SK-N-SH treated with all-trans-retinoic acid at 6 μM for 48 hours (cell line): ENCODE measurements around the gene UBA3.

ENCODE experiments used
- ARNTL ChIP-seq: fragments of 450-650 bp; formaldehyde crosslinking; IDR thresholded peaks from 2 replicates; pipeline ENCODE4 v1.5.0; 2020; ENCODE audit warnings: low read depth, mild to moderate bottlenecking, moderate library complexity, borderline replicate concordance
- ESRRG ChIP-seq: fragments of 250-450 bp; sonication (Bioruptor Pico); IDR thresholded peaks from 2 replicates; pipeline ENCODE4 v1.6.1; 2021; ENCODE audit warnings: mild to moderate bottlenecking
- ISL1 ChIP-seq: fragments of 250-450 bp; sonication (Bioruptor Pico); IDR thresholded peaks from 2 replicates; pipeline ENCODE4 v2.1.2; 2022; ENCODE audit warnings: mild to moderate bottlenecking, moderate library complexity
- OSR1 ChIP-seq: fragments of 250-450 bp; sonication (Bioruptor Pico); IDR thresholded peaks from 2 replicates; pipeline ENCODE4 v1.8.0; 2022; ENCODE audit warnings: moderate library complexity, mild to moderate bottlenecking, inconsistent platforms
- PPARA ChIP-seq: fragments of 250-450 bp; sonication (Bioruptor Pico); IDR thresholded peaks from 2 replicates; pipeline ENCODE4 v1.5.0; 2020; ENCODE audit warnings: mild to moderate bottlenecking, borderline replicate concordance
- RARB ChIP-seq: fragments of 250-450 bp; sonication (Bioruptor Pico); IDR thresholded peaks from 2 replicates; pipeline ENCODE4 v1.8.0; 2021; ENCODE audit warnings: mild to moderate bottlenecking, moderate library complexity
- TOX ChIP-seq: fragments of 250-450 bp; sonication (Bioruptor Pico); IDR thresholded peaks from 2 replicates; pipeline ENCODE4 v1.8.0; 2021; ENCODE audit warnings: mild to moderate bottlenecking, moderate library complexity, borderline replicate concordance
- ZFP3 ChIP-seq: fragments of 250-450 bp; sonication (Bioruptor Pico); IDR thresholded peaks from 2 replicates; pipeline ENCODE4 v1.5.0; 2020; ENCODE audit warnings: mild to moderate bottlenecking, moderate library complexity
- ZFP30 ChIP-seq: fragments of 450-650 bp; formaldehyde crosslinking; IDR thresholded peaks from 2 replicates; pipeline ENCODE4 v1.5.0; 2022; ENCODE audit warnings: mild to moderate bottlenecking, moderate library complexity
- ZNF70 ChIP-seq: fragments of 450-650 bp; formaldehyde crosslinking; IDR thresholded peaks from 2 replicates; pipeline ENCODE4 v1.5.0; 2020; ENCODE audit warnings: mild to moderate bottlenecking, moderate library complexity
- ZNF8 ChIP-seq: fragments of 450-650 bp; formaldehyde crosslinking; IDR thresholded peaks from 2 replicates; pipeline ENCODE4 v1.5.0; 2020; ENCODE audit warnings: mild to moderate bottlenecking, moderate library complexity
- TF ChIP-seq, protein P1 (sequence below): fragments of 250-450 bp; sonication (Bioruptor Pico); IDR thresholded peaks from 2 replicates; pipeline ENCODE4 v1.5.0; 2020; ENCODE audit warnings: mild to moderate bottlenecking, moderate library complexity
- TF ChIP-seq, protein P2 (sequence below): fragments of 250-450 bp; sonication (Bioruptor Pico); IDR thresholded peaks from 2 replicates; pipeline ENCODE4 v1.8.0; 2020; ENCODE audit warnings: mild to moderate bottlenecking, moderate library complexity, borderline replicate concordance

DNA sequence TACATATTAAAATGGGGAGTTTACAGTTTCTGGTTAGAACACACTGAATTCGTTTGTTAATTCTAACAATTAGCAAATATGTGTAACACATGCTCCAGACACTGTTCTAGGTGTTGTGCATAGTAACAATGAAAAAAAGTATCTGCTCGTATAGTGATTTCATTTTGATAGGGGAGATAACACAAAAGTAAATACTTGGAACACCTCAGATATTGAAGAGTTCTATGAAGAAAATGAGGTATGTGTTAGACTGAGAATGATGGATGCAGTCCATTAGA is 21.3 kb downstream of the UBA3 start:
- TF ChIP-seq ZFP30 (CRISPR knock-in tag) (no peak), OSR1 (CRISPR knock-in tag) (no peak), ISL1 (CRISPR knock-in tag) (no peak), PPARA (CRISPR knock-in tag) (no peak), ZNF70 (CRISPR knock-in tag) (no peak), TOX (CRISPR knock-in tag) (no peak), ZFP3 (CRISPR knock-in tag) (no peak), ARNTL (CRISPR knock-in tag) (no peak), RARB (no peak), ZNF8 (no peak), ESRRG (CRISPR knock-in tag) (no peak)
- TF ChIP-seq, protein P1, sequence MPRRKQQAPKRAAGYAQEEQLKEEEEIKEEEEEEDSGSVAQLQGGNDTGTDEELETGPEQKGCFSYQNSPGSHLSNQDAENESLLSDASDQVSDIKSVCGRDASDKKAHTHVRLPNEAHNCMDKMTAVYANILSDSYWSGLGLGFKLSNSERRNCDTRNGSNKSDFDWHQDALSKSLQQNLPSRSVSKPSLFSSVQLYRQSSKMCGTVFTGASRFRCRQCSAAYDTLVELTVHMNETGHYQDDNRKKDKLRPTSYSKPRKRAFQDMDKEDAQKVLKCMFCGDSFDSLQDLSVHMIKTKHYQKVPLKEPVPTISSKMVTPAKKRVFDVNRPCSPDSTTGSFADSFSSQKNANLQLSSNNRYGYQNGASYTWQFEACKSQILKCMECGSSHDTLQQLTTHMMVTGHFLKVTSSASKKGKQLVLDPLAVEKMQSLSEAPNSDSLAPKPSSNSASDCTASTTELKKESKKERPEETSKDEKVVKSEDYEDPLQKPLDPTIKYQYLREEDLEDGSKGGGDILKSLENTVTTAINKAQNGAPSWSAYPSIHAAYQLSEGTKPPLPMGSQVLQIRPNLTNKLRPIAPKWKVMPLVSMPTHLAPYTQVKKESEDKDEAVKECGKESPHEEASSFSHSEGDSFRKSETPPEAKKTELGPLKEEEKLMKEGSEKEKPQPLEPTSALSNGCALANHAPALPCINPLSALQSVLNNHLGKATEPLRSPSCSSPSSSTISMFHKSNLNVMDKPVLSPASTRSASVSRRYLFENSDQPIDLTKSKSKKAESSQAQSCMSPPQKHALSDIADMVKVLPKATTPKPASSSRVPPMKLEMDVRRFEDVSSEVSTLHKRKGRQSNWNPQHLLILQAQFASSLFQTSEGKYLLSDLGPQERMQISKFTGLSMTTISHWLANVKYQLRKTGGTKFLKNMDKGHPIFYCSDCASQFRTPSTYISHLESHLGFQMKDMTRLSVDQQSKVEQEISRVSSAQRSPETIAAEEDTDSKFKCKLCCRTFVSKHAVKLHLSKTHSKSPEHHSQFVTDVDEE (CRISPR knock-in tag), result no peak
- TF ChIP-seq, protein P2, sequence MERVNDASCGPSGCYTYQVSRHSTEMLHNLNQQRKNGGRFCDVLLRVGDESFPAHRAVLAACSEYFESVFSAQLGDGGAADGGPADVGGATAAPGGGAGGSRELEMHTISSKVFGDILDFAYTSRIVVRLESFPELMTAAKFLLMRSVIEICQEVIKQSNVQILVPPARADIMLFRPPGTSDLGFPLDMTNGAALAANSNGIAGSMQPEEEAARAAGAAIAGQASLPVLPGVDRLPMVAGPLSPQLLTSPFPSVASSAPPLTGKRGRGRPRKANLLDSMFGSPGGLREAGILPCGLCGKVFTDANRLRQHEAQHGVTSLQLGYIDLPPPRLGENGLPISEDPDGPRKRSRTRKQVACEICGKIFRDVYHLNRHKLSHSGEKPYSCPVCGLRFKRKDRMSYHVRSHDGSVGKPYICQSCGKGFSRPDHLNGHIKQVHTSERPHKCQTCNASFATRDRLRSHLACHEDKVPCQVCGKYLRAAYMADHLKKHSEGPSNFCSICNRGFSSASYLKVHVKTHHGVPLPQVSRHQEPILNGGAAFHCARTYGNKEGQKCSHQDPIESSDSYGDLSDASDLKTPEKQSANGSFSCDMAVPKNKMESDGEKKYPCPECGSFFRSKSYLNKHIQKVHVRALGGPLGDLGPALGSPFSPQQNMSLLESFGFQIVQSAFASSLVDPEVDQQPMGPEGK (CRISPR knock-in tag), result no peak
